ENCODE measurements around the gene REC114.
A peak's percentile ranks its signal among the peaks of the same experiment; 100 is the strongest.

The REC114 gene

DNA sequence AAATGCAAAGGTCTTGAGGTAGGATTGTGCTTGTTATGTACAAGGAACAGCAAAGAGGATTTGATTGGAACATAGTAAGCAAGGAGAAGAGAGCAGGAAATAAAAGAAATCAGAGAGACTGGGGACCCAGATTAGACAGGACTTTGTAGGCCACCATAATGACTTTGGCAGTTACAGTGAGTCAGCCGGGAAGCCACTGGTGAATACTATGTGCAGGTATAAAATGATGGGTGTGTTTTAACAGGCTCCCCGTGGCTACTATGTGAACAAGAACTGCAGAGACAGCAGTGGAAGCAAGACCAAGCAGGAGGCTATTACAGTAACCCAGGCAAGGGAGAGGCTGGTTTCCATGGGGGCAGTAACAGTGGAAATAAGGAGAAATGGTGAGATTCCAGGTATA is 135.1 kb downstream of the REC114 start:
- DNase-seq (ENCODE audit: low read depth) = no peak
- no peak overlapping the region for H3K4me3 ChIP-seq (ENCODE audit: low read depth, low read length)
- TF ChIP-seq, protein P1, sequence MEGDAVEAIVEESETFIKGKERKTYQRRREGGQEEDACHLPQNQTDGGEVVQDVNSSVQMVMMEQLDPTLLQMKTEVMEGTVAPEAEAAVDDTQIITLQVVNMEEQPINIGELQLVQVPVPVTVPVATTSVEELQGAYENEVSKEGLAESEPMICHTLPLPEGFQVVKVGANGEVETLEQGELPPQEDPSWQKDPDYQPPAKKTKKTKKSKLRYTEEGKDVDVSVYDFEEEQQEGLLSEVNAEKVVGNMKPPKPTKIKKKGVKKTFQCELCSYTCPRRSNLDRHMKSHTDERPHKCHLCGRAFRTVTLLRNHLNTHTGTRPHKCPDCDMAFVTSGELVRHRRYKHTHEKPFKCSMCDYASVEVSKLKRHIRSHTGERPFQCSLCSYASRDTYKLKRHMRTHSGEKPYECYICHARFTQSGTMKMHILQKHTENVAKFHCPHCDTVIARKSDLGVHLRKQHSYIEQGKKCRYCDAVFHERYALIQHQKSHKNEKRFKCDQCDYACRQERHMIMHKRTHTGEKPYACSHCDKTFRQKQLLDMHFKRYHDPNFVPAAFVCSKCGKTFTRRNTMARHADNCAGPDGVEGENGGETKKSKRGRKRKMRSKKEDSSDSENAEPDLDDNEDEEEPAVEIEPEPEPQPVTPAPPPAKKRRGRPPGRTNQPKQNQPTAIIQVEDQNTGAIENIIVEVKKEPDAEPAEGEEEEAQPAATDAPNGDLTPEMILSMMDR (conservative IDR thresholded peaks at IDR 0.05; ENCODE audit: low read depth, low read length) = no peak

DNA sequence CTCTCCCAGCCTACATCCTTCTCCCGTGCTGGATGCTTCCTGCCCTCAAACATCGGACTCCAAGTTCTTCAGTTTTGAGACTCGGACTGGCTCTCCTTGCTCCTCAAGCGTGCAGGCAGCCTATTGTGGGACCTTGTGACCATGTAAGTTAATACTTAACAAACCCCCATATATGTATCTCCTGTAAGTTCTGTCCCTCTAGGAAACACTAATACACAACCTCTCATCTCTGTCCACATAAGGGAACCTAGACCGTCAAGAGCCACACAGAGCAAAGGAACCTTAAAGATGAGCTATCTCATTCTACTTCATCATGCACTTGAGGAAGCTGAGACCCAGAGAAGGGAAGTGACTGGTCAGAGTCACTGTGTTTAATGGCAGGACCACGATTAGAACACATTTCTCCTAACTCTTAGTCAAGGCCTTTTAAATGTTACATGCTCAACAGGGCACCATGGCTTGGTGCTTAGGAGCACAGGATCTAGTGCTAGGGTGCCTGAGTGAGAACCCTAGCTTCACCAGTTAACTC is 140.0 kb downstream of the REC114 start:
- H3K4me3 ChIP-seq (ENCODE audit: low read depth, low read length) = no peak overlapping the region
- TF ChIP-seq, protein P1 (conservative IDR thresholded peaks at IDR 0.05; ENCODE audit: low read depth, low read length) = no peak
- DNase-seq (ENCODE audit: low read depth) = no peak

DNA sequence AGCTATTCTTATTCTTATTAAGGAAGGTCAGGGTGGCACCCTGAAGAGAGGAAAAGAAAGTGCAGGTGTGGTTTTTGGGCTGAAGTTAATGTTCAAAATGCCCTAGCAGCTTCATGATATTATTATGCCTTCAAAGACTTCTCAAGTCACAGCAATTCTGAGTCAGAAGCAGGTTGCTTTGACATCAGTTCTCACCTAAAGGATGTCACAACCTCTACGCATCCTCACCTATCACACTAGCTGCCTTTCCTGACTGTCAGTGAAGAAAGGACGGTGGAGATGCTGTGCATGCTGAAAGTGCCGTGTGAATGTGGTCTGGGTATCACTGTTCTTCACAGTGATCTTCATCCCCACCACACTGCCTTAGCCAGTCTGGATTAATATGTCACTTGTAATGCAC is 140.6 kb downstream of the REC114 start:
- TF ChIP-seq, protein P1 (conservative IDR thresholded peaks at IDR 0.05; ENCODE audit: low read depth, low read length) = no peak
- no peak for DNase-seq (ENCODE audit: low read depth)
- no peak overlapping the region for H3K4me3 ChIP-seq (ENCODE audit: low read depth, low read length)

DNA sequence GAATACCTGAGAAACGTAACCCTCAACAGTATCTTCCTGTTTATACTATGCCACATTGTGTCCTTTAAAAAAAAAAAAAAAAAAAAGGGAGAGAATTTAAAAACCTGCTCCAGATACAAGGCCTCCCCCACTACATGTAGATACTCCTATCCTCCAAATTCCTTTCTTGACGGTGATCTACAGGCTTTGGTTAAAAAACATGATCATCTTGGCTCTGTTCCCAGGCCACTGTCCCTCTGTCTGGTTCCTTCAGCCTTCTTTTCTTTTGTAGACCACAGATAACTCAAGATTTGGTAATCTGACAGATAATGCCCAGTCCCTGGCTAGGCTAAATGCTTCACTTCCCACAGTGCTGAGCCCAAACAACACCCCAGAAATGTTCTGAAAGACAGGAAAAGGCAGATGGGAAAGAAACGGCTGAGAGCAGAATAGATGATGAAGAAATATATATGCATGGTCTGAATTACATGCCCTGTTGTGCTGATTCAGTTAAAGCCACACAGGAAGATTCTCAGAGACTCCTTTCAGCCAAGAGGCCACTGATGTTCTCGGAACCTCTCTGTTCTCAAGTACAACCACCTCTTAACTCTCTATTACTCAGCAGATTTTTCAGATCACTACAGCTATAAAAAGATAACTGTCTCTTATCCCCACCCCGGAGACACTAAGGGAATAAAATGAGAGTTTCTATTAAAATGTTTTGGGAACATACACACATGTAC is 141.9 kb downstream of the REC114 start:
- TF ChIP-seq, protein P1 (conservative IDR thresholded peaks at IDR 0.05; ENCODE audit: low read depth, low read length) = no peak
- H3K4me3 ChIP-seq (ENCODE audit: low read depth, low read length) = no peak overlapping the region
- peak; percentile 67 for DNase-seq (ENCODE audit: low read depth)

DNA sequence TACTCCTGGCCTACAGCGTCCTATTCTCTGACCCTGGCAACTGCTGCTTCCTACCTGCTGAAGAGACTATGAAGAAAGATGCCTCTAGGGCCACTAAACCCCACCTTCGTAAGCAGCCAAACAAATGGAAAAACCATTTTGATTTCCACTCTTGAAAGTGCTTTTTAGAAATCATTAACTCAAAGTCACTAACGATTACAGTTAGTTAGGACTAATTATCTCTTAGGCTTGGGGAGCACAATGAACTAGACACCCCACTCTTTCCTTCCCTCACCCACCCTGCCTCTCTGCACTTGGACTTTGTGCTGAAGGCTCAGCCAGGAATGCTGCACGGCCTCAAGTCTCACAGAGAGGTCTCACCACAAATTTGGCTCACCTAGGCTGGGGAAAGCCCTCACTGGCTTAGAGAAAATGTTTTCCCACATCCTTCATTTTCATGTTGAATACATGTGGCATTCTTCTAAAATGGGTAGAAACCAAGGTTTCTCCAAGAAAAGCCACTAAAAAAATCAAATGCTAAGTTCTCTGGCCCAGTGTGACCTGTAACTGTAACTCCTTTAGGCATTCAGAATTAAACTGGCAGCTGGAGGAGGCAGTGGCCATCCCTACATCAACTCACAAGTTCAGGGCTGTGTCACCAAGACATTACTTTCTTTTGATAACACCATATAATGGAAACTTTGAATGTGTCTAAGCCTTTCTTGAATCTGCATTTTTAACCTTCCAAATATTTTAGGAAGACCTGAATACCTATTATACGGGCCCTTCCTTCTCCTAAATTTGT is 143.1 kb downstream of the REC114 start:
- TF ChIP-seq, protein P1 (conservative IDR thresholded peaks at IDR 0.05; ENCODE audit: low read depth, low read length) = no peak
- no peak overlapping the region for H3K4me3 ChIP-seq (ENCODE audit: low read depth, low read length)
- no peak for DNase-seq (ENCODE audit: low read depth)

DNA sequence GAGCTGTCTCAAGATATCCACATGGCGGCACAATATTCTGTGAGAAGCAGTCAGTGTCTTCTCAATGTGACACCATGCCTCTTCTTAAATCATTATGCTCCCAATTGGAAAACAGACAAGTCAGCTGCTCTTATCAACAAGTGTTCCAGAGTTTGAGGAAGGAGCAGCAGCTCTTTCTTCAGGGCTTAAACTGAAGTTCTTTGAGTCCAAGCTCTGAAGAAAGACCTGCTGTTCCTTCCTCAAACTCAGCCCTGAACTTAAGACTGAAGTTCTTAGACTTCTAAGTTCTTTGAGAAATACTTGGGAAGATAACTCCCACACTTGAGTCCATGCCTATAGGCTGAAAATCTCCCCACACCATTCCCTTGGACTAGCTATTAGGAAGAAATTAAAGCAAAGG is 146.8 kb downstream of the REC114 start:
- H3K4me3 ChIP-seq (ENCODE audit: low read depth, low read length) = no peak overlapping the region
- no peak for DNase-seq (ENCODE audit: low read depth)
- TF ChIP-seq, protein P1 (conservative IDR thresholded peaks at IDR 0.05; ENCODE audit: low read depth, low read length) = no peak

Data from choroid plexus epithelial cell (primary cell).